HG03045 (cell line): ENCODE results near the gene HCFC1.

Experiments used
- ATAC-seq: cut with Tn5 transposase; IDR thresholded peaks from one replicate; pipeline ENCODE4 v1.9.1; 2021; ENCODE audit warnings: mild to moderate bottlenecking, moderate library complexity; ENCODE audit not compliant: unreplicated experiment

The HCFC1 gene

DNA sequence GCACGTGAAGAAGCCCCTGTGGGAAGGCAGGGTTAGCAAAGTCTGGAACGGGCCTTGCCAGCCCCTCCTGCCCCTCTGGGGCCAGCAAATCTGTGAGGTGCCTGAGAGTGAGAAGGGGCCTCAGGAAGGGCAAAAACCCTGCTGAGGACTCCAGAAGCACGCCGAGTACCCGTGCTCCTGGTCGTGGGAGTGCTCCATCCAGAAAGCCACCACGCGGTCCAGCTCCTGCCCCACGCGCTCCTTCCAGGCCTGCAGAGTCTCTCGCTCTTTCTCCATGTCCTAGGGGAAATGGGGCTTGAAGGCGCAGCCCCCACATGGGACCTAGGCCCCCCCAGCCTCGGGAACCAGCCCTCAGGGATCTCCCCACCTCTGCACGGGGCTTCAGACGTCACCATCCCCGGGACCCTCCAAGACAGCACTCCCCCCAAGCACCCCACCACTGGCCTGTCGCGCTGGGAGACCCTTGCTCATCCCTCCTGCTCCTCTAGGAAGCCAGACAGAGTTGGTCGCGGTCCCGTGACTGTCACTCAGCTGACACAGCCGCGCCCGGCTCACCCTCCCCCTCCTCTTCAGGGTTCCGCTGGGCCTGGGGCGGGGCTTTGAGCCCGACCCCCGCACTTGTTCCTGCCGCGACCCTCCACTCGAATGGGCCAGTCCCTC lies 27.3 kb downstream of the HCFC1 start, which contains the start of gene RENBP:
Gene RENBP, minus strand, starts transcription at position 504 of the 660 bp plus-strand sequence. Its CDS starts 33 bp downstream, at position 471.
- ATAC-seq: no peak

DNA sequence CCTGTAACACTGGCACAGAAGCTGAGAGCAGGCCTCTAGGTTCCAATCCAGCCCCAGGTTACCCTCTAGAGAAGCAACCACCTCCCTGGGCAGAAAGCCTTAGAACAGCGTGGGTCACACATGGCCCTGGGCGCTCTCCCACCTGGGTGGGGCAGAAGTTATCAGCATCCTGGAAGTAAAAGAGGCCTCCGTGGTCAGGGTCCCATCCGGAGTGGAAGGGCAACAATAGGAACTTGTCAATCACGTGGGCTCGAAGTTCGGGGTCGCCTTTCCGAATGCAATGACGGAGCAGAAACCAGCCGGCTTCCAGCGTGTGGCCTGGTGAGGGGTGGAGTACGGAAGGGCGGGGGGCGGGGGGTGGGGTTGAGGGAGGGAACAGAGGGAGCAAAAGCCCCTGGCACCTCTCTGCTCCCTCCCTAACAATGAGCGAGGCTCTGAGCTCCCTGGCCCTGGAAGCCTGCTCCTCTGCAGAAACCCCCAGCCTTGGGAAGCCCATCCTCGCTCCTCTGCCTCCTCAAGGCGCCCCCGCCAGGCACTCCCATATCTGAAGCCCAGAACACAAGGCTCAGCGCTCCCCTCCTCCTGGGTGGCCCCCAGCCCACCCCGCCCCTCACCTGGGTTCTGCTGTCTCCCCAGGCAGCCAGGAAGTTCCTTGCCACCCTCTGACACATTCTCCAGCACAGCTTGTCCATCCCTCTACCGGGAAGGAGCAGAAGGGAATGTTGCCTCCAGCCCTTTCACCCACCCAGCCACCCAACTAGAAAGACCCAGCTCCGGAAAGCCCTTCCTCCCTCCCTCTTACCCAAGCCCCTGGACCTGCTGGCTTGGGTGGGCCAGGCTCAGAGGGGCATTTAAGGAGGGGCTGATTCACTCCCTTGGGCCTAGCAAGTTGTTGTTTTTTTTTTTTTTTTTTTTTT lies 30.0 kb downstream of the HCFC1 start:
- no peak for ATAC-seq

DNA sequence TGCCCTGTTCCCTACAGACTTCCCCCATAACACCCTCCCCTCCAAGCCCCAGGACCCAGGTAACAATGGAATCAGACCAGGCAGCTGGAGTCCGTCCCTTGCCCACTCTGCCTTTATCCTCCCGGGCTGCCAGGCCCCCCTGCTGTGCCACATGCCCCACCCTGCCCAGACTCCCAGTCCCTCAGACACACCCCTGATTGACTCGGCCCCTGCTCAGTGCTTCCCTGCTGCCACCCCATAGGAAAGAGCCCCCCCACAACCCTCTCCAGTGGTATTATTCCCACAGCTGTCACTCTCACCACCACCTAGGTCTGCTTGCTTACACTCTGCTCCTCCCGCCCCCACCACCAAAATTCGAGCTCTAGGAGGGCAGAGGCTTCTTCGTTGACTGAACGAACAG lies 32.0 kb downstream of the HCFC1 start:
- no peak for ATAC-seq

DNA sequence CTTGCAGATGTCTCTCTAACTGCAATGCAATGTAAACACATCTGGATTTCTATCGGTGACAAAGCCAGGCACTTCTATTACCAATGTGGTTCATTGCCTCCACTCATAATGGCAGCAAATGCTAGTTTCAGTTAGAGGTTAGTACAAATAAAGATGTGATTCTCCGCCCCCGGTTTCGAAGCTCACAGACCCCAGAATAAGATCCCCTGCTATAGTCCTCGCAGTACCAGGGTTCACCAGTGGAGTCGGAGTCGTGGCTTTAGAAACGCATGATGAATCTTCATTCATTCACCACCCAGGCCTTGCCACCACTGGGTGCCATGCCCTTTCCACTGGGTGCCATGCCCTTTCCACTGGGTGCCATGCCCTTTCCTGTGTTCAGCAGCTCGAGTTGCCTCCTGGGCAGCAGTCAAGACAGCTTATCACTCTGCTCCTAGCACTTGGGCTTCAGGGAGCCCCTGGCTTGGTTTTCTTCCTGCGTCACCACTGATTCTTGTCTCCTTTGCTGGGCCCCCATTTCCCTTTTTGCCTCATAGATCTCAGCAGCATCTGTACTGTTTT lies 33.3 kb downstream of the HCFC1 start:
- ATAC-seq: no peak

DNA sequence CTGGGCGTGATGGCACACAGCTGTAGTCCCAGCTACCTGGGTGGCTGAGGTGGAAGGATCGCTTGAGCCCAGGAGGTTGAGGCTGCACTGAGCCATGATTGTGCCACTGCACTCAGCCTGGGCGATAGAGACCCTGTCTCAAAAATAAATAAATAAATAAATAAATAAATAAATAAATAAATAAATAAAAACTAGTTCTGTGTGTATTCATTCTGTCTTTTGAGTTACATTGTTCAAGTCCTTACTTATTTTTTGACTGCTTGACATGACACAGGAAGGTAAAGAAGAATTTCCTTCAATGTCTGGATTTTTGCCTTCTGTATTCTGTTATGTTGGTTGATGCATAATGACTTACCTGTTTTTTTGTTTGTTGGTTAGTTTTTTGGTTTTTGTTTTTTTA lies 34.6 kb downstream of the HCFC1 start:
- no peak for ATAC-seq

DNA sequence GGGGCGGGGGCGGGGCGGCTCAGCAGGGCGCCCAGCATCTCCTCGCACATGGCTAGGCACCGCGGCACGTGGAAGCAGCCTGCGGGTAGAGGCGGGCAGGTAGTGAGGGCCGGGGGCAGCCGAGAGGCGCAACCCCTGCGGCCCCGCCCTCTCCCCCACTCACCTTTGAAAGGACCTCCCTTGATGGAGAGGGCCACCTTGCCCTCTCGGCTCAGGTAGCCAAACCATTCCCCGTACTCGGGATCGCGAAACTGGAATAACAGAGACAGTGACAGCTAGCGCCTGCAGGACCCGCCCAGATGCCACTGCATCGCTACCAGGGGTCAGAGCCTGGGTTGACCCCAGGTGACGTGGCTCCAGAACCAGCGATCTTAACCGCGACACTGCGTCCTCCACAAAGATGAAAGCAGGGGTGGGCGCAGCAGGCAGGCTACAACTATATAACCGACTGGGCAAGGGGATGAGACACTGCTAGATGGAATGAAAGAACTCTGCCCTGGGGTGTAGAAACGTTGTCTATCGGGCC lies 36.2 kb downstream of the HCFC1 start:
- peak; percentile 13 for ATAC-seq

DNA sequence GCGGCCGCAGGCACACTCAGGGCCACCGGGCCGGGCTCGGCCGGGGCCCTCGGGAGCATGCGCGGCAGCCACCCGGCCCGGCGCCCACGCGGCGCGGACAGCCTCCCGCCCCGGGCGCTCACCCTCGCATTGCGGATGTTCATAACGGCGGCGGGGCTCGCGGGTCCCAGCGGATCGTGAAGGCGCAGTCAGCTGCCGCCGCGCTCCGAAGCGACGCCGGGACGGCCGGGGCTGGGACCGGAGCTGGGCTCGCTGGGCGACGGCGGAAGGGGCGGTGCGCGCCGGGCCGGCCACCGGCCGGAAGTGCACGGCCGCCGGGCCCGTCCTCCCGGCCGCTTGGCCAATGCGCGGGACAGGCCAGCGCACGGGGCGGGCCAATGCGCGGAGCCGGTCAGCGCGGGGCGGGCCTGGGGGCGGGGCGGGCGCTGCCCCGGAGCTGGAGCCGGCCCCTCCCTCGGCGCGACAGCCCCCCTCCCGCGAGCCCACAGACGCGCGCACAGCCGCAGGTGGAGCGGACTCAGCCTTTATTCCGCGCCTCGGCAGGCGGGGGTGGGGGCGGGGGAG lies 36.8 kb downstream of the HCFC1 start, which contains the start of gene NAA10:
Gene NAA10, minus strand, starts transcription at position 276 of the 564 bp plus-strand sequence. Its CDS starts 133 bp downstream, at position 143.
- peak; percentile 88 for ATAC-seq

DNA sequence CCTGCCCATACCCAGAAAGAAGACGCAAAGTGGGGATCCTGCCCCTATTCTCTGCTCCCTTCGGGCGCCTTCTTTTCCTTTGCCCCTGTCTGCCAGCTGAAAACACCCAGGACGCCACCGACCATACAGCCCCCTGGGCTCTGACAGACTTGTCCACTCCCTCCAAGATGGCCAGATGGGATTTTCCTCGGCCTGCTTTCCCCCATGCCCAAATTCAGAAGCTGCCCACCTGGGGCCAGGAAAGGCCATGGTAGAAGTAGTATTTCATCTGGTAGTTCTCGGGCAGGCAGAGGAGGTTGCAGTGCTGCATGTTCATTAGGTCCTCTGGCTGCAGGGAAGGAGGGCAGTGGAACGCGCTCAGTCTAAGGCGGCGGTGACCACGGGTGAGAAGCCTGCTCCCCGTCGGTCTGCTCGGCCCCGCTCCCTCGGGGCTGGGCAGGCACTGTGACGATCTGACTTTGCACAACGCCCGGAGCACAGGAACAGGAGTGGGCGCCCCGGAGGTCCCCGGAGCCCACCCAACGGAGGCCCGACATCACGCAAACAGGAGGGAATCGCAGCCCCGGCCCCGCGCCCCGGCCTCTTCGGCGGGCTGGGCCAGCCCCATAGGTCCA lies 37.4 kb downstream of the HCFC1 start:
- peak; percentile 9 for ATAC-seq

DNA sequence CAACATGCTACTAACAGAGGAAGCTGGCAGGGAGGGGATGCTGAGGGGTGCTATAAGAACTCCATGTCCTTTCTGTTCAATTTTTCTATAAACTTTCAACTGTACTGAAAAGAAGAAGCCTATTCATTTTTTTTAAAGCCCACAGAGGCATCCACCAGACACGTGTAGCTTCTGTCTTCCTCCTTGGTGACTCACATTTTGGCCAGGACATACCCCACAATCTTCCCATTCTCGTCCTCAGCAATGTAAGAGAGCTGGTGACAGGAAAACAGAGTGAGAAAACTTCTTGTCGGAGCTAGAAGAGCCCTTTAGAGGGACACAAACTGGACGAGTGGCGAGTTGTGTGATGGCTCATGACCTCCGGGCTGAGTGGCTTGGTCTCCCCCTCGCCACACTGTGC lies 37.9 kb downstream of the HCFC1 start:
- no peak for ATAC-seq

DNA sequence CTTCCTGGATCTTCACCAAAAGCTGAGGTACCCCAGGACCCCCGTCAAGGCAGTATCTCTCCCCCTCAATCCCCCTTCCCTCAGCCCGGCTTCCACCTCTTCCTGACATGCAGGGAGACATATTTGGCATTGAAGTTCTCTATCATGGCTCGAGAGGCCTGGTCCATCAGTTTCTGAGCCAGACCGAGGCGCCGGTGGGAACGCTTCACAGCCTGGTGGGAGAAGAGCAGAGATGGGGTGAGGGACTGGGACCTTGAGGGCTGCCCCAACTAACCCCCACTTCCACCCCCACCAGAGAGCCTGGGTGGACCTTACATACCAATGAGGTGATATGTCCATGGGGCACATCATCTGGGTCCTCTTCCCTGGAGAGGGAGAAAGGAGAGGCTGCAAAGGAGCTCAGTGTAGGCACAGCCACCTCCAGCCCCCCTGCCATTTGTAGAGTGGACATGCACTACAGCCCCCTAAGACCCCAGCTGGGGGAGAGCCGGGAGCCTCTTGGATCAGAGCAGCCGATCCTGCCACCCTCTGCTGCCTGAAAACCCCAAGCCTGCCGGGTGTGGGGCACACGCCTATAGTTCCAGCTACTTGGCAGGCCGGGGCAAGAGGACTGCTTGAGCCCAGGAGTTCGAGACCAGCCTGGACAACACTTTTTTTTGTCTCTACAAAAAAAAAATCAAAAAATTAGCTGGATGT lies 39.2 kb downstream of the HCFC1 start:
- no peak for ATAC-seq

DNA sequence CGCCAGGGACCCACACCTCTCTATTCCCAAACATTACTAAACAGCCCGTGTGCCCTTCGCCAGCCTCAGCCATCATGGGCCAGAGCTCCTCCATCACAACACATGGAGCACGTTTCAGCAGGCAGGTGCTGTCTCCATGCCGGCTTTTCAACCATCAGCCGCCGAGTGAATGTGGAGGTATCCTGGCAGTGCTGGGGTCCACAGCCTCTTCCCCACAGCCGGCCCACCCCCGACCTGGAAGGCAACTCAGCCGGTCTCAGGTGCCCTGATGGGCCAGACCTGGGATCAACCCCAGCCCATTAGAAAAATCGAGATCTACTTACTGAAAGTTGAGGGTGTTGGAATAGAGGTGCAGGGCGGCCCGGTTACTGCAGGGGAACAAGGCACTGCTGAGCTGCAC lies 39.9 kb downstream of the HCFC1 start:
- ATAC-seq: no peak

DNA sequence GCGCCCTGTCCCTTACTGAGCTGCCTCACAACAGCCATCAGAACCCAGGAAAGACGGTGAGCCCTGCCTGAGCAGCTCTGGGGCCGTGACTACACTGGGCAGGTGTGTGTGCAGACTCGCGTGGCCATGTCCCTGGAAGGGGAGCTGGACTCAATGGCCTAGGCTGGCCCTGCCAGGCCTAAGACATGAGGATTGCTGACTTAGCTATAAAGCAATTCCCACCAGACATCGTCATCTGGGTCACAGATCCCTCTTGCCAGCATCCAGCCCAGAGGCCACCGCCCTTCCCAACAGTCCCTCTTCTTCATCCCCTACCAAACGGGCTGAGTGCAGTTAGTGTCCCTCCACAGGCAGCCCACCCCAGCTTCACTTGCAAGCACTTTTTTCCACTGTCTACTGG lies 40.5 kb downstream of the HCFC1 start:
- ATAC-seq: no peak

DNA sequence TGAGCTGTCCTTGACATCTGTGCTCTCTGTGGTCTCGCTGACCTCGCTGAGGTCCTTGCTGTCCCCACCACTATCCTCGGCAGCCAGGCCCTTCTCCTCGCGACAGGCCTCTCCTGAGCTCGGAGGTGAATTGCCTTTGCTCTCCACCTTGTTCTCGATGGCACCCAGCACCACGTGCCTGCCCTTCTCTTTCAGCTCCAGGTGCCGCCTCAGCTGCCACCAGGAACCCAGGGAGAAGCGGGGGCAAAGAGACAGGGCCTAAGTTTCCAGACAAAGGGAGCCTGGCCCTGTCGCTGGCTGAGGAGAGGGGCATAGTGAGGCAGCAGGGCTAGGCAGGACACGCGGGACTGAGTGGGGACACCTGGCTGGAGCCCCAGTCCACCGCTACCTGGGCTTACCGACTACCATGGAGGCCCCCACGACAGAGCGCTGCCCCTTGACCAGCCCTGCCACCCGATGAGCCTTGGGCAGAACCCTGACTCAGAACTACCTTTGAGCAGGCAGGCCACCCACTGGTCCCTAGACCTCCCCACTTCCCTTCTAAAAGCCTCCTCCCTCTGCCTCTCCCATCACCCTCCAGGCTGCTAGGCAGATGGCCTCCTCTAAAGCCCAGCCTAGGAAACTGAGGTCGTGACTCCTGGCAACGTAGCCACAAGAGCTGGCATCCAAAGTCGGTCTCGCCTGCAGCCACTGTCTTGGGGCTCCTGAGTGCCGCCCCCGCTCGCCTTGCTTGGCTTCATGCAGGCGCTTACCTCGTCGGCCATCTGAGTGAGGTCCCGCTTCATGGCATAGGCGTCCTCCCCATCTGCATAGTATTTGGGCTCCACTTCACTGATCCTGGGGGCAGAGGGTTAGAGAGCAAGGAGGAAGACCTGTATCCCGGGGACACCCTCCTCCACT lies 41.4 kb downstream of the HCFC1 start:
- no peak for ATAC-seq

DNA sequence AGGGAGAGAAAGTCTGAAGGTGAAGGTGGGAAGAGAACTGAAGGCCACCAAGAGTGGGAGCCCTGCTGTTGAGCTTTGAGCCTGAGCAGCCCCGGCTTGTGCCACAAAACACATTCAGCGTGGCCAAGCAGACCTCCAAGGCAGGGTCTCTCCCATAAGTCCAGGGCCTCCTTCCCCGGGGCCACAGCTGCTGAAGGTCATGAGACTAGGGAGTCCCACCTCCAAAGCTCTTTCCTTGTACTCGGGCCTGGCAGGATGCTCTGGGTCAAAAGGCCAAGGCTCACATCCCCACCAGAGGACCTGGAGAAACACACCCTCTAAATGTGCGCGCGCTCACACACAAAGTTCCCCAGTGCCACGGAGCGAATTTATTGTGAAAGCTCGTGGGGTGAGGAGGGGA lies 42.0 kb downstream of the HCFC1 start:
- no peak for ATAC-seq

DNA sequence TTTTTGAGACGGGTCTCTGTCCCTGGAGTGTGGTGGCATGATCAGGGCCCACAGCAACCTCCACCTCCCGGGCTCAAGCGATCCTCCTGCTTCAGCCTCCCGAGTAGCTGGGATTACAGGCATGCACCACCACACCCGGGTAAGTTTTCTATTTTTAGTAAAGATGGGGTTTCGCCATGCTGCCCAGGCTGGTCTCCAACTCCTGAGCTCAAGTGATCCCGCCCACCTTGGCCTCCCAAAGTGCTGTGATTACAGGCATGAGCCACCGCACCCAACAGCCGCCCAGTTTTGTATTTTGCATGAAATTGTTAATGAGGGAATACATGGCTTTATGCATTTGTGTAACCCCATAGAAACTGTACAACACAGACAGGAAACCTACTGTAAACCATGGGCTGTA lies 42.8 kb downstream of the HCFC1 start:
- ATAC-seq: no peak

DNA sequence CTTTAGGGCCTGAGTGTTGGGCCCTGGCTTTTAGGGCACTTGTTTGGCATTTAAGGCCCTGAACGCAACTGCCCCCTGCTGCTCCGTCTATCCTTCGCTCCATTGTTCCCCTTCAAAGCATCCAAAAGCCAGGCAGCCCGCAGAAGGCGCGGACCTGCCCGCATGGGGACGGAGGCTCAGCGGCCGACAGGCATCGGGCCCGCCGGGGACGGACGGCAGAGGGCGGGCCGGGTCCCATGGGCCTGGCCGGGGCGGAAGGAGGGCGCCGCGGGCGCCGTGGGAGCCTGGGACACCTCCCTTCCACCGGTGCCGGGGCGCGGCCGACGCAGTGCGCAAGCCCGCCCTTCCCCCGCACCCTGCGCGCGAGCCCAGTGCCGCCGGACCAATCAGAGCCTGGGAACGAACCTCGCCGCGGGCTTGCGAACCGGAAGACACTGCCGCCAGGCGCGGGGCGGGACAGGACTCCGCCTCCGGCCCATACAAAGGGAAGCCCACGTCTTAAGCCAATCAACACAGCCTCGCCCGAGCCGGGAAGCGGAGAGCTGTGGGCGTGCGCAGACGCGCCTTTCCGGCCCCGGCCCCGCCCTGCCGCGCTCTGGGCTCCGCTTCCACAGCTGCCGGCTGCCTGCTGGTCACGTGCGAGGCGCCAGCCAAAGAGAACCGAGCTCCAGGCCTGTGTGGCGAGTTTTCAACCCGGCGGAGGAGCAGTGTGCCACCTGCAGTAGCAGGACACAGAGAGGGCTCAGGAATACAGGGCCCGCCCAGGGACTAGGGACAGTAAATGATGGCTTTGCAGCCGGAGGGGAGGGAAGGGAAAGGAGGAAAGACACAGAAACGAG lies 43.5 kb downstream of the HCFC1 start:
- peak; percentile 73 for ATAC-seq

DNA sequence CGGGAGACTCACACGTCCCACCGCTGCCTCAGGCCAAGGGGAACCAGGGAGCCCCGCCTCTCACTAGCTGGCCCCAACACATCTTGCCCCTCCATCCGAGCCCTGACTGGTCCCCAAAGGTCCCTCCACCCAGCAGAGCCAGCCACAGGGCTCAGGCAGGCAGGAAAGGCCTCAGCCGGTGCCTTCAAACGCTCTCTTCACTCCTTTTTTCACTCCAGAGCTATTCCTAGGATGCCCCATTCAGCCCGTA lies 44.0 kb downstream of the HCFC1 start:
- no peak for ATAC-seq

DNA sequence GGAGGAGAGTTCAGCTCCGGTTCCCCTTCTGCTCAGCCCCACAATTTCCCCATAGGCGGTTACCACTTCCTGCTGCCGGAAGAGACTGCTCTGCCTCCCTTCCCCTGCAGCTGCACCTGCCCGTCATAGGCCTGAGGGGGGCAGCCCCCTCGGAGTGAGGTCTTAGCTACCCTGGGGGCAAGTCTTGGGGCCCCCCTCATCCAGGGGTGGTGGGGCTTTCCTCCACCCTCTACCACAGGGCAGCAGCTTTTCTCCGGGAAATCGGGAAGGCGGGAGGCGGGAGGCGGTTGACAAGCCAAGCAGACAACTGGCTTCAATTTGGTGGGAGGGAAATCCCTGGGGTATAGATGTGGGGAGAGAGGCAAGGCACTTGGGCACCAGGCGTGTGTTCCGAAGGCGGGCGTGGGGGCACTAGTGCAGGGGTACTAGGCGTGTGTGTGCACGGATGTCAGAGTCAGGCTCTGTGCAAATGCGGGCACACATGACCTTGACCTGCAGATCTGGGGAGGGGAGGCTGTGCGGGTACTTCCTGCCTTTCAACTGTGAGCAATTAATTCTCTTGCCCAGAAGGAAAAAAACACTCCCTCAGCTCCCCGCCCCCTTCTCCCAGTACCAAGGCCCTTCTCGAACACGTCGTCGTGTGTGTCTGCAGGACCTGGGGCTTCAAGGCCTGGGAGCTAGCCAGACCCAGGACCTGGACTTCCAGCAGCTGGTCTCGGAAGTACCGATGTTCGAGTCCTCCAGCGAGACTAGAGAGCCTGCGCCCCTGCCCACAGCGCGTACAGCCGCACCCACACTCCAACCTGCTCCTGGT lies 44.6 kb downstream of the HCFC1 start:
- no peak for ATAC-seq
